Effector memory CD8-positive, alpha-beta T cell (primary cell): ENCODE data around the gene SLC9A8.
A peak's percentile ranks its signal among the peaks of the same experiment; 100 is the strongest.
"Not testable (repeated sequence)": the region's sequence is repeated elsewhere in the genome, so short reads cannot be mapped to it uniquely, and the experiment has no call there.

ENCODE experiments used
- ATAC-seq: fragments of 150-1000 bp; cut with Tn5 transposase; replicated peaks from 2 replicates; pipeline ENCODE4 v1.10.0; 2021; ENCODE audit warnings: mild to moderate bottlenecking, moderate library complexity
- DNase-seq, 3 experiments: peaks; one replicate each; pipeline ENCODE4 v3.0.0; 2021
- H3K27ac Mint-ChIP-seq, 2 donors: one replicate each; pipeline ENCODE4 v1.8.0; 2022; ENCODE audit warnings: mild to moderate bottlenecking in 2 of 2, mixed read lengths in 2 of 2, moderate library complexity in 2 of 2
- H3K27me3 Mint-ChIP-seq, 2 donors: one replicate each; pipeline ENCODE4 v1.8.0; 2022; ENCODE audit warnings: mixed read lengths in 2 of 2
- H3K36me3 Mint-ChIP-seq: one replicate; pipeline ENCODE4 v1.8.0; 2022; ENCODE audit warnings: mild to moderate bottlenecking, moderate library complexity, mixed read lengths; ENCODE audit not compliant: insufficient read depth
- H3K4me1 Mint-ChIP-seq, 2 donors: one replicate each; pipeline ENCODE4 v1.8.0; 2022; ENCODE audit warnings: low read depth in 2 of 2, mixed read lengths in 2 of 2
- H3K4me3 Mint-ChIP-seq, 2 donors: one replicate each; pipeline ENCODE4 v1.8.0; 2022; ENCODE audit warnings: mild to moderate bottlenecking in 2 of 2, mixed read lengths in 2 of 2, moderate library complexity in 2 of 2
- H3K9me3 Mint-ChIP-seq, 2 donors: one replicate each; pipeline ENCODE4 v1.8.0; 2022; ENCODE audit warnings: mixed read lengths in 2 of 2

The SLC9A8 gene

GRCh38 chr20:49856904-49857303, 44.3 kb downstream of the SLC9A8 start:
- Mint-ChIP-seq H3K36me3 (peaks cover 52% of the 10 kb centered on the region), H3K9me3 (no peaks in the 10 kb centered on the region), H3K4me1 (peaks cover 3 to 5% of the 10 kb centered on the region in 2 donors), H3K27me3 (no peaks in the 10 kb centered on the region), H3K27ac (peak overlapping the region in 1 of 2 donors; percentile 35), H3K4me3 (no peak overlapping the region)
- ATAC-seq = no peak
- no peak for DNase-seq

DNA sequence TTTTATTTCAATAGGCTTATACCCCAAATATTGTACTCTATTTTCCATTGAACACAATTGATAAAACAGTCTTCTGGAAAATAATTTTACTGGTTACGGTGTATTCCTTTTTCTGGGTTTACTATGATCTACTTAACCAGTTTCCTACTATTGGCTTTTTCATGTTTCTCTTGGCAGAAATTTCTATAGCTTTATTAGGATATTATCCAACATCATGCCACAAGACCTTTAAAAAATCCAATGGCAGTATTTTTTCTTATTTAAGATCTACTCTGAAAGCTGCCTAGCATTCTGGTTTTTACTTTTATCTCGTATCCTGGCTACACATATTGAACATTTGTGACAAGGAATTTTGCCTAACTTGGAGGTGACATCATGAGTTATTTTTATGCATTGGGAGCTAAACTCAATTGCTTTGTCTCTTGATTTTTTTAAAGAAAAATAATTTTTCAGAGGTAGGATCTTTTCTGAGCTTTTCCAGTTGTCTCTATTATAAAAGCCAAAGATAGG, 45.5 kb downstream of the SLC9A8 start:
- peaks cover 3 to 5% of the 10 kb centered on the region in 2 donors for H3K4me1 Mint-ChIP-seq
- no peak for DNase-seq
- H3K27me3 Mint-ChIP-seq = no peaks in the 10 kb centered on the region
- ATAC-seq = no peak
- H3K27ac Mint-ChIP-seq = no peak overlapping the region
- no peak overlapping the region for H3K4me3 Mint-ChIP-seq
- peaks cover 48% of the 10 kb centered on the region for H3K36me3 Mint-ChIP-seq
- H3K9me3 Mint-ChIP-seq = no peaks in the 10 kb centered on the region

GRCh38 chr20:49859011-49859410, 46.4 kb downstream of the SLC9A8 start:
- Mint-ChIP-seq H3K4me1 (peaks cover 3 to 5% of the 10 kb centered on the region in 2 donors), H3K36me3 (peaks cover 45% of the 10 kb centered on the region), H3K9me3 (no peaks in the 10 kb centered on the region), H3K4me3 (no peak overlapping the region), H3K27me3 (no peaks in the 10 kb centered on the region), H3K27ac (no peak overlapping the region)
- ATAC-seq = no peak
- no peak for DNase-seq

DNA sequence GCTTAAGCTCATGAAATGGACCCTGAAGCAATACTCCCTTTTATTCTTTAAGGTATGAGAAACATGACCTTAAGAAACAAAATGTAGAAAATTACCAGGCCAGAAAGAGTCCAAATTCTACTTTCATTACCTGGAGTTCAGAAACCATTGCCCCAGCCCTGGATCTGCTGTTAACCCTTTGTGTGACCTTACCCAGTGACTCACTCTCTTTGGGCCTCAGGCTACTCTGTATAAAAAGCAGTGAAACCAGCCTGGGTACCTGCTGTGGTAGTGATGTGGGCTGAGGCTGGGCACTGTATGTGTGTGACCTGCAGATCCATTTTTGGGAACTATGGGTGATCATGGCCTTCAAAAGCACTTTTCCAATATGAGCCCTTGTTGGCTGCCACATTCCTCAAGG, 47.2 kb downstream of the SLC9A8 start:
- H3K36me3 Mint-ChIP-seq = peaks cover 49% of the 10 kb centered on the region
- H3K4me1 Mint-ChIP-seq = peaks cover 3 to 5% of the 10 kb centered on the region in 2 donors
- no peak for ATAC-seq
- H3K27me3 Mint-ChIP-seq = no peaks in the 10 kb centered on the region
- no peak for DNase-seq
- no peaks in the 10 kb centered on the region for H3K9me3 Mint-ChIP-seq
- no peak overlapping the region for H3K4me3 Mint-ChIP-seq
- no peak overlapping the region for H3K27ac Mint-ChIP-seq

DNA sequence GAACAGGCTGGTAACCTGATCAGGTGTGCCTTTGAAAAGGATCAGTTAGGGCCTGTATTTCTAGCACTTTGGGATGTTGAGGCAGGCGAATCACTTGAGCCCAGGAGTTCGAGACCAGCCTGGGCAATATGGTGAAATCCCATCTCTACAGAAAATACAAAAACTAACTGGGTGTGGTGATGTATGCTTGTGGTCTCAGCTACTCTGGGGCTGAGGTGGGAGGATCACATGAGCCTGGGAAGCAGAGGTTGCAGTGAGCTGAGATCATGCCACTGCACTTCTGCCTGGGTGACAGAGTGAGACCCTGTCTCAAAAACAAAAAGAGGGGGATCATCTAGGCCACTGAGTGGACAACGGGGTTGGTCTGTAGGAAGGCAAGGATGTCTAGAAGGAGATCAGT, 48.6 kb downstream of the SLC9A8 start:
- not testable (repeated sequence) for ATAC-seq, H3K4me3 Mint-ChIP-seq, H3K27me3 Mint-ChIP-seq, DNase-seq, H3K9me3 Mint-ChIP-seq, H3K4me1 Mint-ChIP-seq
- Mint-ChIP-seq H3K27ac (peak overlapping the region in 1 of 2 donors; percentile 79), H3K36me3 (peaks cover 58% of the 10 kb centered on the region)

DNA sequence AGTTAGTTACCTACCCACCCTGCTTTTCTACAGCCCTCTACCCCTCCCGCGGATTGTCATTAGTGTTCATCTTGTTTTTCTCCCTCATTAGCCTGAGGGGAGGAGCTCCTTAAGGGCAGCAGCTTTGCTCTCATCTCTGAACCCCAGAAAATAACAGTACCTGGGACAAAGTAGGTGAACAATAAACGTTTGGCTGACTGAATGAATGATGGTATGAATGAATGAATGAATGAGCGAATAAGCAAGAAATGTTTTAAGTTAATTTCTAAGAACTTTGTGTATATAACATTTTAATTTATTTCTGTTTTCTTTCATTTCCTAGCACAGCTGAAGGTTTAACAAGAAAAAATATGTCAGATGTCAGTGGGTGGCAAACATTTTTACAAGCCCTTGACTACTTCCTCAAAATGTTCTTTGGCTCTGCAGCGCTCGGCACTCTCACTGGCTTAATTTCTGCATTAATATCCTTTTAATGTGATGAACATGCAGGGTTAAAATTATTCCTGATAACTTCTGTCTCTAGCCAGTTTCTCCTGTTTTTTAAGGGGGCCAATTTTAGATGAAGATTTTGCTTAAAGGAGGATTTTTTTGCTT, 50.1 kb downstream of the SLC9A8 start:
- H3K27me3 Mint-ChIP-seq = no peaks in the 10 kb centered on the region
- H3K36me3 Mint-ChIP-seq = peaks cover 46% of the 10 kb centered on the region
- H3K9me3 Mint-ChIP-seq = no peaks in the 10 kb centered on the region
- DNase-seq (no peak), ATAC-seq (no peak)
- no peak overlapping the region for H3K27ac Mint-ChIP-seq
- no peak overlapping the region for H3K4me3 Mint-ChIP-seq
- peaks cover 3 to 5% of the 10 kb centered on the region in 2 donors for H3K4me1 Mint-ChIP-seq

GRCh38 chr20:49863666-49864065, 51.0 kb downstream of the SLC9A8 start:
- Mint-ChIP-seq H3K27me3 (no peaks in the 10 kb centered on the region), H3K36me3 (peaks cover 41% of the 10 kb centered on the region)

GRCh38 chr20:49865559-49865958, 52.9 kb downstream of the SLC9A8 start:
- no peak overlapping the region for H3K27ac Mint-ChIP-seq
- no peak overlapping the region for H3K4me3 Mint-ChIP-seq
- H3K36me3 Mint-ChIP-seq = peaks cover 42% of the 10 kb centered on the region
- DNase-seq = no peak
- no peaks in the 10 kb centered on the region for H3K9me3 Mint-ChIP-seq
- no peak for ATAC-seq
- H3K4me1 Mint-ChIP-seq = peaks cover 3 to 9% of the 10 kb centered on the region in 2 donors
- no peaks in the 10 kb centered on the region for H3K27me3 Mint-ChIP-seq

More at GRCh38 chr20:49863666-49864065, 51.0 kb downstream of the SLC9A8 start:
- ATAC-seq (no peak), DNase-seq (no peak)
- Mint-ChIP-seq H3K27ac (no peak overlapping the region), H3K4me3 (no peak overlapping the region), H3K9me3 (no peaks in the 10 kb centered on the region), H3K4me1 (peaks cover 3 to 5% of the 10 kb centered on the region in 2 donors)

DNA sequence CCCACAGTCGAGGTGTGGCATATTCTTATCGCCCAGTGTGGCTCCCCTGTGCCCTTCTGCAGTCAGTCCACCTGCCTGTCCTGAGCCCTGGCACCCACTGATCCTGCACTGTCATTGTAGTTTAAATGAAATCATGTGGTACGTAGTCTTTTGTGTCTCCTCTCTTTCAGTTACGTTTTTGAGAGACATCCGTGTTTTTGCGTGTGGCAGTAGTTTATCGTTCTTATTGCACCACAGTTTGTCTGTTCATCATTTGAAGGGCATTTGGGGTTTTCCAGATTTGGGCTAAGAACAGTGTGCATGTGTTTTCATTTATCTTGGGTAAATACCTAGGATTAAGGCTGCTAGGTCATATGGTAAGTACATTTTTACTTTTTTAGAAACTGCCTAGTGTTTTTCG, 53.4 kb downstream of the SLC9A8 start:
- Mint-ChIP-seq H3K4me3 (no peak overlapping the region), H3K27ac (no peak overlapping the region), H3K9me3 (no peaks in the 10 kb centered on the region), H3K4me1 (peaks cover 0 to 4% of the 10 kb centered on the region in 2 donors), H3K27me3 (no peaks in the 10 kb centered on the region), H3K36me3 (peaks cover 37% of the 10 kb centered on the region)
- no peak for DNase-seq
- ATAC-seq = no peak

GRCh38 chr20:49867453-49868215, 55.0 kb downstream of the SLC9A8 start:
- H3K4me3 Mint-ChIP-seq = no peak overlapping the region
- DNase-seq (no peak), ATAC-seq (no peak)
- no peaks in the 10 kb centered on the region for H3K27me3 Mint-ChIP-seq
- peaks cover 32% of the 10 kb centered on the region for H3K36me3 Mint-ChIP-seq
- peaks cover 0 to 4% of the 10 kb centered on the region in 2 donors for H3K4me1 Mint-ChIP-seq
- H3K27ac Mint-ChIP-seq = peak overlapping the region in 1 of 2 donors; percentile 69
- no peaks in the 10 kb centered on the region for H3K9me3 Mint-ChIP-seq

DNA sequence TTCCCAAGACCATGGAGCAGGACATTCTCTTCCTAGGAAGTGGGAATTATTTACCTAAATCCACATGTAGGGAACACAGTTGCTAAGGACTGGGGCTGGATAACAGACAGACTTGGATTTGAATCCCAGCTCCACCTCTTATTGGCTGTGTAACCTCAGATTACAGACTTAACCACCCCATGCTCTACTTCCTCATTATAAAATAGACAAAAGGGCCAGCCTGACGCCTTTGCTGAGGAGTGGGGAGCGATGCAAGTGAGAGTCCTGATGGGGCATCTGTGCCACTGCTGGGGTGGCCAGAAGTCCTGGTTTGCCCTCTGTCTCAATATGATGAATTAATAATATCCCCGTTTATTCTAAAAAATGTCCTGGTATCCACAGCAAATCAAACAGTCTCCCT, 55.9 kb downstream of the SLC9A8 start:
- no peaks in the 10 kb centered on the region for H3K27me3 Mint-ChIP-seq
- ATAC-seq (no peak), DNase-seq (no peak)
- peaks cover 39% of the 10 kb centered on the region for H3K36me3 Mint-ChIP-seq
- peaks cover 0 to 4% of the 10 kb centered on the region in 2 donors for H3K4me1 Mint-ChIP-seq
- no peak overlapping the region for H3K4me3 Mint-ChIP-seq
- H3K27ac Mint-ChIP-seq = peak overlapping the region in 1 of 2 donors; percentile 69
- H3K9me3 Mint-ChIP-seq = no peaks in the 10 kb centered on the region

DNA sequence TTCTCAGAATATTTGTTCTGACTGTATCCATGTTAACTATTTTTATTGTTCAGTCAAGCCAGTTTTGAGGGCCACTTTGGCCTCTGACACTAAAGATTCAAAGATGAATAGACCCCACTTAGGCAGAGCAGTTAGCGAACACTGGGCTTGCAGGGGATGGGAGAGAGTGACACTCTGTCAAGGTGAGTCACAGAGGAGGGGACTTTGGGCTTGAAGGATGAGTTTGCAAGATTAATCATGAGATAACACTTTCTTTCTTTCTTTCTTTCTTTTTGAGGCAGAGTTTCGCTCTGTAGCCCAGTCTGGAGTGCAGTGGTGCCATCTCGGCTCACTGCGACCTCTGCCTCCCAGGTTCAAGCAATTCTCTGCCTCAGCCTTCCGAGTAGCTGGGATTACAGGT, 56.3 kb downstream of the SLC9A8 start:
- Mint-ChIP-seq H3K9me3 (no peaks in the 10 kb centered on the region), H3K36me3 (peaks cover 44% of the 10 kb centered on the region), H3K4me3 (no peak overlapping the region), H3K27ac (peak overlapping the region in 1 of 2 donors; percentile 69), H3K27me3 (no peaks in the 10 kb centered on the region), H3K4me1 (peaks cover 0 to 4% of the 10 kb centered on the region in 2 donors)
- DNase-seq (no peak), ATAC-seq (no peak)

DNA sequence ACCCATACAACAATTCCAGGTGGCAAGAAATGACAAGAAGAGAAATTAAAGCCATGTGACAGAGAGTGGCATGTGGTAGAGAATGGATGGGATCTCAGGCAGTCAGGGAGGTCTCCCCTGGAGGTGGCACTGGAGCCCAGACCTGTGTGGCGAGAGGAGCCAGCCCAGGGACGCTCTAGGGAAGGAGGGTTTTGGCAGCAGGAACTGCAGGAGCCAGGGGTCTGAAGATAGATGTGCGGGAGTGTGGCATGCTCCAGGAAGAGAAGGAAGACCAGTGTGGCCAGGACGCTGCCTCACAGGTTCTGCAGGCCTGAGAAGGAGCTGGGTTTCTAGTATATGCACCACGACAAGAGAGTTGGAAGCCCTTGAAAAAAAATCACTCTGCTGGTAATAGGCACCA, 57.6 kb downstream of the SLC9A8 start:
- Mint-ChIP-seq H3K4me1 (peaks cover 3 to 4% of the 10 kb centered on the region in 2 donors), H3K36me3 (peaks cover 41% of the 10 kb centered on the region), H3K9me3 (no peaks in the 10 kb centered on the region), H3K4me3 (no peak overlapping the region), H3K27me3 (no peaks in the 10 kb centered on the region), H3K27ac (peak overlapping the region; percentile 15 to 54)
- DNase-seq = no peak
- ATAC-seq = no peak

- no peak overlapping the region for H3K27ac Mint-ChIP-seq
- no peaks in the 10 kb centered on the region for H3K27me3 Mint-ChIP-seq
- no peak for DNase-seq
- H3K4me3 Mint-ChIP-seq = no peak overlapping the region
- no peak for ATAC-seq
- H3K36me3 Mint-ChIP-seq = peaks cover 38% of the 10 kb centered on the region
- no peaks in the 10 kb centered on the region for H3K9me3 Mint-ChIP-seq
- peaks cover 3 to 4% of the 10 kb centered on the region in 2 donors for H3K4me1 Mint-ChIP-seq
Measured at GRCh38 chr20:49871391-49871948, 58.8 kb downstream of the SLC9A8 start.
